HG03135 (cell line): ENCODE measurements around the gene GABRB3.

Experiments used
- ATAC-seq: cut with Tn5 transposase; IDR thresholded peaks from one replicate; pipeline ENCODE4 v1.9.1; 2021; ENCODE audit warnings: mild to moderate bottlenecking, moderate library complexity; ENCODE audit not compliant: unreplicated experiment

The GABRB3 gene

GRCh38 chr15:26772154-26773066 is at the start of gene GABRB3:
Gene GABRB3, minus strand, starts transcription at chr15:26773066.
- ATAC-seq = no peak

- no peak for ATAC-seq
Measured at GRCh38 chr15:26807517-26808427, 34.9 kb upstream of the GABRB3 start.

- ATAC-seq = no peak
Measured at GRCh38 chr15:26806574-26806973, 33.7 kb upstream of the GABRB3 start.

GRCh38 chr15:26806151-26806550 is 33.3 kb upstream of the GABRB3 start:
- ATAC-seq = no peak

- ATAC-seq = no peak
Measured at GRCh38 chr15:26805470-26805869, 32.6 kb upstream of the GABRB3 start.

- no peak for ATAC-seq
Measured at GRCh38 chr15:26804063-26804804, 31.4 kb upstream of the GABRB3 start.

GRCh38 chr15:26790118-26790517 is 17.3 kb upstream of the GABRB3 start:
- ATAC-seq = no peak

GRCh38 chr15:26781816-26782215 is 8.9 kb upstream of the GABRB3 start:
- ATAC-seq = no peak

GRCh38 chr15:26773917-26774316 is 1.1 kb upstream of the GABRB3 start:
- no peak for ATAC-seq

- no peak for ATAC-seq
Measured at GRCh38 chr15:26773067-26773877, 406 bp upstream of the GABRB3 start.

- no peak for ATAC-seq
Measured at GRCh38 chr15:26771578-26772153, 1.2 kb downstream of the GABRB3 start.

- ATAC-seq = no peak
Measured at GRCh38 chr15:26771168-26771567, 1.7 kb downstream of the GABRB3 start.

- ATAC-seq = no peak
Measured at GRCh38 chr15:26767169-26767670, 5.6 kb downstream of the GABRB3 start.

GRCh38 chr15:26766262-26766661 is 6.6 kb downstream of the GABRB3 start:
- no peak for ATAC-seq

GRCh38 chr15:26759986-26760385 is 12.9 kb downstream of the GABRB3 start:
- no peak for ATAC-seq

GRCh38 chr15:26758079-26758478 is 14.8 kb downstream of the GABRB3 start:
- no peak for ATAC-seq

- ATAC-seq = no peak
Measured at GRCh38 chr15:26757141-26757540, 15.7 kb downstream of the GABRB3 start.

- no peak for ATAC-seq
Measured at GRCh38 chr15:26744894-26745293, 28.0 kb downstream of the GABRB3 start.

GRCh38 chr15:26739791-26740190 is 33.1 kb downstream of the GABRB3 start:
- no peak for ATAC-seq

- ATAC-seq = no peak
Measured at GRCh38 chr15:26738996-26739395, 33.9 kb downstream of the GABRB3 start.
